Subcutaneous abdominal adipose tissue (tissue), 5 donors: Measurements from ENCODE around the gene CDH12.

ENCODE experiments used
- H3K27ac ChIP-seq: one replicate; pipeline ENCODE4 v1.7.0; 2013; ENCODE audit warnings: low read depth, mild to moderate bottlenecking, inconsistent platforms, low read length, moderate library complexity
- H3K27me3 ChIP-seq, 5 donors: one replicate each; pipeline ENCODE4 v1.7.0; 2013; ENCODE audit warnings: low read length in 5 of 5, inconsistent platforms in 1 of 5; ENCODE audit not compliant: control insufficient read depth in 5 of 5, insufficient read depth in 4 of 5
- H3K36me3 ChIP-seq, 5 donors: one replicate each; pipeline ENCODE4 v1.7.0; 2013; ENCODE audit warnings: low read length in 5 of 5; ENCODE audit not compliant: control insufficient read depth in 5 of 5, insufficient read depth in 5 of 5
- H3K4me1 ChIP-seq, 5 donors: one replicate each; pipeline ENCODE4 v1.7.0; 2013; ENCODE audit warnings: low read length in 5 of 5, mild to moderate bottlenecking in 3 of 5, moderate library complexity in 1 of 5; ENCODE audit not compliant: control insufficient read depth in 5 of 5, insufficient read depth in 5 of 5
- H3K4me3 ChIP-seq, 5 donors: one replicate each; pipeline ENCODE4 v1.7.0; 2013; ENCODE audit warnings: low read length in 5 of 5, low read depth in 1 of 5
- H3K9ac ChIP-seq, 5 donors: one replicate each; pipeline ENCODE4 v1.7.0; 2013; ENCODE audit warnings: low read length in 5 of 5, mild to moderate bottlenecking in 4 of 5, moderate library complexity in 3 of 5
- H3K9me3 ChIP-seq, 5 donors: one replicate each; pipeline ENCODE4 v1.7.0; 2013; ENCODE audit warnings: low read length in 5 of 5; ENCODE audit not compliant: control insufficient read depth in 5 of 5
- donor health status: healthy.
- donor health status: healthy.
- donor health status: healthy.
- donor health status: healthy.
- donor health status: healthy.

Gene CDH12

GRCh38 chr5:21880164-21880563 is 973.0 kb downstream of the CDH12 start:
- H3K36me3 ChIP-seq, result no peaks in the 10 kb centered on the region
- H3K4me3 ChIP-seq, result no peak overlapping the region
- H3K27me3 ChIP-seq, result no peaks in the 10 kb centered on the region
- H3K27ac ChIP-seq, result no peak overlapping the region
- no peak overlapping the region for H3K9ac ChIP-seq
- H3K9me3 ChIP-seq, result peaks cover 0 to 3% (median 0%) of the 10 kb centered on the region in 5 donors
- no peaks in the 10 kb centered on the region for H3K4me1 ChIP-seq

DNA sequence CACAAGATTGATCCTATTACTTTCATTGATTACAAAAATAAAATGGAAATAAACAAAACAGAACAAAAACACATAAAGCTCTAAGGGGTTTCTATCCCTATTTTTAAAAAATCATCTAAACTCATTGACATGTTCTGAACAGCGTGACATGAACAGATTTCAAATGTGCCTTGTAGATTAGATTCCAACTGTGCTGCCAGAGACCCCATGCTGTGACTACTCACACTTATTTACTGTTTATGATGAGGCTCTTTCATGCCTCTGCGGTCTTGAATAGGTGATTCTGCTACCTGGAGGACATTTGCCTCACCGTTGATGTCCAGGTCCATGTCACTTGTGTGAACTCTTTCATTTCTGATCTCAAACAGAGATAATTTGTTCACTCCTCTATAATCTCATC is 990.2 kb downstream of the CDH12 start:
- Histone ChIP-seq H3K9me3 (peaks cover 0 to 2% (median 0%) of the 10 kb centered on the region in 5 donors), H3K4me3 (no peak overlapping the region), H3K36me3 (no peaks in the 10 kb centered on the region), H3K9ac (no peak overlapping the region), H3K27ac (no peak overlapping the region), H3K27me3 (no peaks in the 10 kb centered on the region), H3K4me1 (no peaks in the 10 kb centered on the region)

DNA sequence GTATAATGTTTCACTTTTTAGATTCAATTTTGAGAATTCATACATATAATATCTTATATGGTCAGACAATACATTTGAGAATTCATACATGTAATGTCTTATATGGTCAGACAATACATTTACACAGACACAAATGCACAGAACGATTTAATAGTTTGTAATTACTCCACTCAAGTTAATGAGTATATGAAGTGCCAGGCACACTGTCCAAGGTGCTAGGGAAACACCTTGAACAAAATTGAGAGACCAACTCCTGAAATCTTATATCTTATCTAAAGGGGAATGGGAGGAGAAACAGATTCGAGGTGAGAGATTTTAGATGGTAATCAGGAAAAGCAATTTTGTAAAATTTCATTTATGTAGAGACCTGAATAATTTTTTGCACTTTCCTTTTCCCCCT is 994.7 kb downstream of the CDH12 start:
- Histone ChIP-seq H3K4me3 (no peak overlapping the region), H3K9ac (no peak overlapping the region), H3K36me3 (no peaks in the 10 kb centered on the region), H3K9me3 (no peaks in the 10 kb centered on the region), H3K4me1 (no peaks in the 10 kb centered on the region), H3K27ac (no peak overlapping the region), H3K27me3 (no peaks in the 10 kb centered on the region)

GRCh38 chr5:21856987-21857386 is 996.2 kb downstream of the CDH12 start:
- H3K36me3 ChIP-seq, result no peaks in the 10 kb centered on the region
- H3K27me3 ChIP-seq, result no peaks in the 10 kb centered on the region
- no peak overlapping the region for H3K9ac ChIP-seq
- H3K4me1 ChIP-seq, result no peaks in the 10 kb centered on the region
- no peaks in the 10 kb centered on the region for H3K9me3 ChIP-seq
- no peak overlapping the region for H3K27ac ChIP-seq
- H3K4me3 ChIP-seq, result no peak overlapping the region

DNA sequence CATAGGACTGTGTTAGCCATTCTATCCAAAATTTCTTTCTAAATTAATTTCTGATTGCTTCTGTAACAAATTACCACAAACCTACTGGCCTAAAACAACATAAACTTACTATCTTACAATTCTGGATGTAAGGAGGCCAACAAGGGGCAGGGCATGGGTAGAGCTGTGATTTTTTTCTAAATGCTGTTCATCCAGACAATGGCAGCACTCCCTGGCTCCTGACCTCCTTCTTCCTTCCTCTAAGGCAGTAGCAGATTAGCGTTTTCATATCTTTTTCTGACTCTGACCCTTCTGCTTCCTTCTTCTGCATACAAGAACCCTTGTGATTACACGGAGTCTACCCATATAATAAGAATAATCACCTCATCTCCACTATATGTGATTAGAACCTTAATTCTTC is 1005.8 kb downstream of the CDH12 start:
- peaks cover 0 to 2% (median 0%) of the 10 kb centered on the region in 5 donors for H3K9me3 ChIP-seq
- no peak overlapping the region for H3K9ac ChIP-seq
- no peaks in the 10 kb centered on the region for H3K27me3 ChIP-seq
- no peaks in the 10 kb centered on the region for H3K4me1 ChIP-seq
- no peak overlapping the region for H3K27ac ChIP-seq
- no peak overlapping the region for H3K4me3 ChIP-seq
- no peaks in the 10 kb centered on the region for H3K36me3 ChIP-seq

- no peak overlapping the region for H3K9ac ChIP-seq
- H3K9me3 ChIP-seq, result peaks cover 0 to 2% (median 0%) of the 10 kb centered on the region in 5 donors
- no peaks in the 10 kb centered on the region for H3K27me3 ChIP-seq
- no peaks in the 10 kb centered on the region for H3K4me1 ChIP-seq
- H3K27ac ChIP-seq, result no peak overlapping the region
- H3K36me3 ChIP-seq, result no peaks in the 10 kb centered on the region
- H3K4me3 ChIP-seq, result no peak overlapping the region
Observed at GRCh38 chr5:21844960-21845359, 1008.2 kb downstream of the CDH12 start.

DNA sequence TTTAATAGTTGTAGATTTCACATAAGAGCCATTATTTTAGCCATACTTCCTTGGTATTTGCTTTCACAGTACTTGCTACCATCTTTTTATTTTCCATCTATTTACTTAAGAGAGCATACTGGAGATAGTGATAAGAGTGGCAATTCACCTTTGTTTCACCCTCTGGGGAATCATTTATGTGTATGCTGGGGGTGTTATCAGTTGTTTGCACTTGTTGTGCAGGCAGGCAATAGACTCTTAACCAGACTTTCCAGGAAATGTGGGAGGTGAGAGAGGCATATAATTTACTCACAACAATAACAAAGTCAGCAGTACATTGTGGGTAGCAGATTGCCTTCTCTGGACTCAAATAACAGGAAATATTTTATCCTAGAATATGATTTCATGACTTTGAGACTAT is 1018.3 kb downstream of the CDH12 start:
- H3K4me1 ChIP-seq, result no peaks in the 10 kb centered on the region
- no peaks in the 10 kb centered on the region for H3K27me3 ChIP-seq
- no peaks in the 10 kb centered on the region for H3K36me3 ChIP-seq
- no peak overlapping the region for H3K4me3 ChIP-seq
- H3K9ac ChIP-seq, result no peak overlapping the region
- no peak overlapping the region for H3K27ac ChIP-seq
- no peaks in the 10 kb centered on the region for H3K9me3 ChIP-seq

DNA sequence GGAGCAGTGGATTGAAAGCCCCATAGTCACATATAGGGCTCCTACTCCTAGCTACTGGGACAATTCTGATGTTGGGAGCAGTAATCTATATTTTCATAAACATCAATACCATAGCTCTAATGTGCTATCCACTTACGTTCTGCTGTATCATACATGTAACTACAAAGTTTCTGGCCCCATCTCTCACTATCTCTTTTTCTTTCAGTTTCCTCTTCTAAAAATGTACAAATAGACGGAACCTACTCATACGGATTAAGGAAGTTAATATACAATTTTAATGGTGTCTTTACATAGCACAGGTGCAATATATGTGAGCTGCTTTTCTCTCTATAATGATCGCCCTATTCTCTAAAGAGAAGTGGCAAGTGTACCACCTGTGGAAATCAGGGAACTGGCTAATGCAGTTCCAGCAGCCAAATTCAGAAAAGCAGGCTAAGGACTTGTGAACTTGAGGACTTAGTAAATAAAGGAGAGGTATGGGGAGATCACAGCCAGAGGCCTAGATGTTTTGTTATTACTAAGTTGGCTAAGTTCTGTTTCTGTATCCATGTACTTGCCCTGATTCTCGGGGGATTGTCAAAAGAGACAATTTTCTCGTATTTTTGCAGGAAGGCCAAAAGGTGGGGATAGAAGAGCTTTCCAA is 1021.9 kb downstream of the CDH12 start:
- Histone ChIP-seq H3K27ac (no peak overlapping the region), H3K4me1 (no peaks in the 10 kb centered on the region), H3K36me3 (no peaks in the 10 kb centered on the region), H3K9me3 (no peaks in the 10 kb centered on the region), H3K4me3 (no peak overlapping the region), H3K9ac (no peak overlapping the region), H3K27me3 (no peaks in the 10 kb centered on the region)

- no peaks in the 10 kb centered on the region for H3K36me3 ChIP-seq
- H3K27ac ChIP-seq, result no peak overlapping the region
- H3K9ac ChIP-seq, result no peak overlapping the region
- no peak overlapping the region for H3K4me3 ChIP-seq
- no peaks in the 10 kb centered on the region for H3K27me3 ChIP-seq
- H3K4me1 ChIP-seq, result no peaks in the 10 kb centered on the region
- H3K9me3 ChIP-seq, result no peaks in the 10 kb centered on the region
Observed at GRCh38 chr5:21826884-21827283, 1026.3 kb downstream of the CDH12 start.

DNA sequence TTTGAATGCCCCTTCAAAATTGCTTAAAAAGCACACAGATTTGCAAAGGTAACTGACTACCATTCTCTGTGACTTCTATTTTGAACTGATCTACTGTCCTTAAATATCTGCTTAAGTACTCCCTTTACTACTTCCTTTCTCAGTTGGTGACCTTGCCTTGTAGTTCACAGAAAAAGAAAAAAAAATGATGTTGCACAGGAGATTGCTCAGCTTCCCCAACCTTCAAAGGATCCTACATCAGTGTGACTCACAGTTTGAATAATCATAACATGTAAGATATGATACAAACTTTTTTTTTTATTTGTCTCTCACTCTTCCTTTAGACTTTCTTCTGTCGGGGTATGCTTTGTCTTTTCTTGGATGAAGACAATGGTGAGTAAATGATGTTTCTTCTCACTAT is 1029.6 kb downstream of the CDH12 start:
- H3K4me1 ChIP-seq, result no peaks in the 10 kb centered on the region

More for the DNA sequence above, 1029.6 kb downstream of the CDH12 start:
- H3K9ac ChIP-seq, result no peak overlapping the region
- no peak overlapping the region for H3K27ac ChIP-seq
- no peaks in the 10 kb centered on the region for H3K27me3 ChIP-seq
- no peak overlapping the region for H3K4me3 ChIP-seq
- H3K9me3 ChIP-seq, result no peaks in the 10 kb centered on the region
- H3K36me3 ChIP-seq, result no peaks in the 10 kb centered on the region
